GM18505 (cell line): ENCODE results near the gene PPBP.

Source experiments
- ATAC-seq: cut with Tn5 transposase; IDR thresholded peaks from one replicate; pipeline ENCODE4 v1.9.1; 2021; ENCODE audit not compliant: unreplicated experiment
- POLR2A ChIP-seq: IDR thresholded peaks from 4 replicates; pipeline ENCODE4 v1.6.1; 2011; ENCODE audit warnings: borderline replicate concordance; ENCODE audit not compliant: insufficient read depth, insufficient read length; ENCODE audit errors: extremely low read depth

Gene PPBP

DNA sequence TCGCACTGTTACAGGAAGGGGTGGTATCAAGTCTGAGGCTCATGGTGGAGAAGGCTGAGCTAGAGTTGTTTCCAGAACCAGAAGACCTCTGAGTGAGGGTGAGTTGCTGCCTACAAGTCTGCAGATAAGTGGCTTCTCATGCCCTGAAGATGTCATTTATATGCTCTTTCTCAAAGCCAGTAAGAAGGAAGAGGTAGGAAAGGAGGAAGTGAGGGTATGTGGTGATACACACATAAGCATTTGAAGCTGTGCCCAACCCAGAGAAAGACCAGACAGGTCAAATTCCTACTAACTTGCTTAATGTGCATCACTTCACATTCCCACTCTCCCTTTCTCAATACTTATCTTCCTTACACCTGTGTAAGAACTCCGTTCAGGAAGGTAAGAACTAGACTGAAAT is at the start of gene PPBP:
Gene PPBP (minus strand): TSS at position 130 of the 400 bp plus-strand sequence. CDS start 87 bp downstream, at position 43.
- ATAC-seq, result no peak
- no peak for TF ChIP-seq POLR2A

- no peak for ATAC-seq
- TF ChIP-seq POLR2A, result no peak
Measured at GRCh38 chr4:74037076-74037955, 49.3 kb upstream of the PPBP start.

DNA sequence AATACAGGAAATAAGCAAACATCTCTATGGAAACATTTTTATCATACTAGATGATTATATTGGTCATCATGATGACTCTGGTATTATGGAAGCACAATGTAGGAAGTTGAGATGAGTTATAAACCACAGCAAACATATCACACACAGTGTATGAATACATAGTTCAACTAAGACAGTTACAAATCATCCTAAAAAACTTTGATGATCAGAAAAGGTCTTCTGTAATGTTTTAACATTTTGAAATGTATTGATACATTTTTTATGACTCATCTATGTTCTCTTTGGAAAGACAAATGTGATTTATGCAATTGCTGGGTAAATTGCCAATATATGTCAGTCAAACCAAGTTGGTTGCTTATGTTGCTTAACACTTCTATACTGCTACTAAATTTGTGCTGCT is 45.7 kb upstream of the PPBP start:
- TF ChIP-seq POLR2A, result no peak
- ATAC-seq, result no peak

- no peak for ATAC-seq
- no peak for TF ChIP-seq POLR2A
Measured at GRCh38 chr4:74032064-74032463, 44.1 kb upstream of the PPBP start.

DNA sequence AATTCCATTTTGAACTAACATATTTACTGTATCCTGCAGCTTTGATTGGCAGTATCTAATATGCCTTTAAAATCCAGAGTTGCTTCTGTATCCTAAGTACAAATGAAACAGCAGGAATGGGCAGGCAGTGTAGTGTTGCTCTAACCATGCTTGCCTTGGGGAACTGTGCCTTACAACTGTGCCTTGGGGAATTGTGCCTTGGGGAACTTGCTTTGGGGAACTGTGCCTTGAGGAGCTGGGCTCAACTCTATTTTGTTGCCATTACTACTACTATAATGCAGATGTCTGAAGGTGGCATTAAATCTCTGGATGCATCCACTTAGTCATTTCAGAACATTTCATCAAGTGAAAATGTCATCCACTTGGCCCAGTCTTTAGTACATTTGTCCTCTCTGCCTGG is 43.6 kb upstream of the PPBP start:
- TF ChIP-seq POLR2A, result no peak
- ATAC-seq, result no peak

DNA sequence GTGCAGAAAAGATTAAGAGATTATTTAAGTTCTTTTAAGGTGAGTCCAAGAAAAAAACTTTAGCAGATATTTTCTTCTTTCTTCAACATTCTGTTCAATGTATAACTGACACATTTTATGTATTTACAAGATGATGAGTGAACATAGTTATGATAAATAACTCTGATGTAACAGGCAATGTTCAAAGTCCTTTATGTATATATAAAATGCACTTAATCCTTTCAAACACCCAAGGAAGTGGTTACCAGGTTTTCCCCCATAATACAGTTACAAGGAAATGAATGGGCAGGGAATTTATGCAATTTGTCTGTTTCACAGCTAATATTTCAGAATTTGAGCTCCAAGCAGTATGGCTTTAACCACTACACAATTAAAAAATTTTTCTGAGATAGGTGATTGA is 42.3 kb upstream of the PPBP start:
- ATAC-seq, result no peak
- TF ChIP-seq POLR2A, result no peak

GRCh38 chr4:74028504-74028903 is 40.5 kb upstream of the PPBP start:
- no peak for ATAC-seq
- no peak for TF ChIP-seq POLR2A

- ATAC-seq, result no peak
Measured at GRCh38 chr4:74023709-74024108, 35.7 kb upstream of the PPBP start.

DNA sequence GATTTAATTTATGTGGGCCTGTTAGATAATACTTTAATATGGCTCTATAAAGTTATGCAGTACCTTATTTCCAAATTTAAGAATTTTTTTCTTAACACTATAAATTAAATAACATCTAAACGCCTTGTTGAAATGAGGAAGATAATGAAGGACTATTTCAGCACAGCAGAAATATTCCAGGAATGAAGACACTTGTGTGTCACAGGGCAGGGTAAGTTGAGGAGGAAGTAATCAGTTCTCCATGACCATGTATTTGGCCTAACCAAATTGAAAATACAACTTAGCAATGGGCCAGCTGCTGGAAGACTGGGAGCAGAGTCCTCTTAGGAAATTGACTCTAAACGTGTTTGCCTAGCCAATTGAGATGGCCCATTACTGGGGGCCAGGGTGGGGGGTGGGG is 33.6 kb upstream of the PPBP start:
- TF ChIP-seq POLR2A, result no peak
- no peak for ATAC-seq

More at GRCh38 chr4:74023709-74024108, 35.7 kb upstream of the PPBP start:
- no peak for TF ChIP-seq POLR2A

DNA sequence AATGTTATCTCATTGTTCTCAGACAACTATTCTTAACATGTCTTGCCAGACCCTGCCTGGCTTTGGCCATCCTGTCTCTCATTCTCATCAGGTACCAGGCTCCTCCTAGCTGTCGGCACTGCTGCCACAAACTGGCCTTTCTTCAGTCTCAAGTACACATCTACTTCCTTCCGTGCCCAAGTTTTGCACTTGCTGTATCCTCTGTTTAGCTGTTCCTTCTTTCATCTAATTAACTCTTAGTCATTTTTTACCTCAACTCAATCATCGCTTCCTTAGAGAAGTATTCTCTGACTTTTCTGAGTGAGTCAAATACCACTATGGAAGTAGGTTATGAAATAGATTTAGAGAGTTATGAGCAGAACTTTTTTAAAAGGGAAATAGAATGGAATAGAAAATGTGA is 30.8 kb upstream of the PPBP start:
- ATAC-seq, result no peak

DNA sequence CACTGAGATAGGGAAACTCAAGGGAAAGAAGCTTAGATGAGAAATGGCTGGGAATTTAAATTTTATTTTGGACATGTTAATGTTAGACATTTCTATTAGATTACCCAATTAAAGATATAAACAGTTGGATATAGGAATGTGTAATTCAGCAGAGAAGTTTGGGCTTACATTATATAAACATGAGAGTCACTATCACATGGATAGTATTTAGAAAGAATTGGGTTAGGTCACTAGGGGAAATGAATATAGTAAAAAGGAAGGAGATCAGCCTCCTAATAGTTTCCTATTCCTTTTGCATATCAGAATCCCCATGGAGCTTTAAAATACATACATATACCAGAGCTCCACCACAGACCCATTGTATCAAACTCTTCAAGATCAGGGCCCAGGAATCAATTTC is 30.1 kb upstream of the PPBP start:
- no peak for TF ChIP-seq POLR2A
- ATAC-seq, result no peak

More for the DNA sequence above, 30.8 kb upstream of the PPBP start:
- TF ChIP-seq POLR2A, result no peak

GRCh38 chr4:74016068-74016467 is 28.1 kb upstream of the PPBP start:
- no peak for TF ChIP-seq POLR2A
- ATAC-seq, result no peak

GRCh38 chr4:74015126-74015780 is 27.3 kb upstream of the PPBP start:
- ATAC-seq, result no peak
- TF ChIP-seq POLR2A, result no peak

- ATAC-seq, result no peak
- no peak for TF ChIP-seq POLR2A
Measured at GRCh38 chr4:74014332-74014731, 26.3 kb upstream of the PPBP start.

DNA sequence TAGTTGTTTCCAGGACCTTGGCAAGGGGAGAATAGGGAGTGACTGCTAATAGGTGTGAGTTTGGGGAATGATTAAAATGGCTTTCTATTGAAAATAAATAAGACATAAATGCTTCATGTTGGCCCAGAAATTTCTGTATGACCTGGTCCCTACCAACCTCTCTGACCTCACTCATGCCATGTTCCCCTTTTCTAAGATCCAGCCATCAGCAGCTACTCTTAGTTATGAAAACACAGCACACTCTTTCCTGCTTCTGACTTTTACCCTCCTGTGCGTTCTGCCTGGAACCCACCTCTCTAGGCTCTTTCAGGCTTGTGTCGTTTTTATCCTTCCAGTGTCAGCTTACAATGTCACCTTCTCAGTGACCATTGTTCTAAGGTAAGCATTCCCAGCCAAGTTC is 25.3 kb upstream of the PPBP start:
- no peak for TF ChIP-seq POLR2A
- no peak for ATAC-seq

DNA sequence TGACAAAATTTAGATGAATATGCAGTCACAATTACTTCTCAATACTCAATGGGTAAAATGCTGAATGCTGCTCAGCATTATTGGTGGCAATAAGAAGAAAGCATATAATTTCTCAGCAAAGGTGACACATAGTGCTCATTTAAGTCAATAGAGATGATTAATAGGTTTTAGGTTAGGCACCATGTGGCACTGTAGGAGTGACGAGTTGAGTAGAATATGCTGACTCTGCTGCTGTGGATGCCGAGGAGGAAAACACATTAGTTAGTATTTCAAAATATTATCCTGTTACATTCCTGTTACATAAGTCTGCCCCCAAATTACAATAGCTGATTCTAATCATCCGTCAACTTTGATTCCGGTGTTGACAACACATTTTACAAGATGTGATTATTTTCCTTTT is 24.1 kb upstream of the PPBP start:
- no peak for TF ChIP-seq POLR2A
- ATAC-seq, result no peak
